Endothelial cell (in vitro differentiated cells): ENCODE measurements around the gene ATG16L1. TPM values are rescaled to one million over a fixed set of nuclear protein-coding genes. Genes with fewer than 3 reads are reported as not detected.

ENCODE experiments used
- DNase-seq: peaks from one replicate; pipeline ENCODE4 v3.0.0; 2021; ENCODE audit warnings: low spot score
- H3K27ac Mint-ChIP-seq: one replicate; pipeline ENCODE4 v1.8.0; 2021; ENCODE audit warnings: mixed read lengths, inconsistent platforms; ENCODE audit not compliant: unreplicated experiment
- H3K27me3 Mint-ChIP-seq: one replicate; pipeline ENCODE4 v1.8.0; 2021; ENCODE audit warnings: mild to moderate bottlenecking, moderate library complexity, mixed read lengths, inconsistent platforms; ENCODE audit not compliant: unreplicated experiment
- H3K36me3 Mint-ChIP-seq: one replicate; pipeline ENCODE4 v1.8.0; 2021; ENCODE audit warnings: mild to moderate bottlenecking, low read depth, mixed read lengths, inconsistent platforms; ENCODE audit not compliant: unreplicated experiment
- H3K4me1 Mint-ChIP-seq: one replicate; pipeline ENCODE4 v1.8.0; 2021; ENCODE audit warnings: mild to moderate bottlenecking, mixed read lengths, inconsistent platforms; ENCODE audit not compliant: unreplicated experiment
- H3K4me3 Mint-ChIP-seq: one replicate; pipeline ENCODE4 v1.8.0; 2021; ENCODE audit warnings: mild to moderate bottlenecking, mixed read lengths, inconsistent platforms; ENCODE audit not compliant: unreplicated experiment
- H3K9me3 Mint-ChIP-seq: one replicate; pipeline ENCODE4 v1.8.0; 2021; ENCODE audit warnings: mixed read lengths, inconsistent platforms; ENCODE audit not compliant: unreplicated experiment
- CTCF ChIP-seq: fragments of 200-600 bp; sonication (generic); IDR thresholded peaks from one replicate; pipeline ENCODE4 v1.5.0; 2021; ENCODE audit warnings: antibody characterized with exemption; ENCODE audit not compliant: unreplicated experiment
- total RNA-seq: library from RNA; stranded (reverse); fragmentation: NEBNext Ultra II Directional; extraction: Animal tissue kit (Norgen Biotek cat#: 25700); gene quantifications from one replicate; pipeline ENCODE4 v1.2.1, GENCODE V29; 2021; ENCODE audit not compliant: unreplicated experiment

The ATG16L1 gene
- total RNA-seq, 1 donor from 2014 or later = 39.5 TPM

GRCh38 chr2:233311241-233311926 lies 59.9 kb downstream of the ATG16L1 start:
- TF ChIP-seq CTCF = no peak
- H3K4me1 Mint-ChIP-seq = peaks cover 4% of the 10 kb centered on the region
- DNase-seq = no peak
- H3K4me3 Mint-ChIP-seq = no peak overlapping the region
- peaks cover 2% of the 10 kb centered on the region for H3K27me3 Mint-ChIP-seq
- H3K27ac Mint-ChIP-seq = no peak overlapping the region
- no peaks in the 10 kb centered on the region for H3K9me3 Mint-ChIP-seq
- no peaks in the 10 kb centered on the region for H3K36me3 Mint-ChIP-seq

GRCh38 chr2:233312874-233313273 lies 61.4 kb downstream of the ATG16L1 start:
- no peak overlapping the region for H3K27ac Mint-ChIP-seq
- H3K4me1 Mint-ChIP-seq = no peaks in the 10 kb centered on the region
- no peak for TF ChIP-seq CTCF
- H3K36me3 Mint-ChIP-seq = no peaks in the 10 kb centered on the region
- peaks cover 2% of the 10 kb centered on the region for H3K27me3 Mint-ChIP-seq
- DNase-seq = no peak
- H3K4me3 Mint-ChIP-seq = no peak overlapping the region
- H3K9me3 Mint-ChIP-seq = no peaks in the 10 kb centered on the region

GRCh38 chr2:233314180-233314925 lies 62.9 kb downstream of the ATG16L1 start:
- no peak overlapping the region for H3K27ac Mint-ChIP-seq
- no peaks in the 10 kb centered on the region for H3K9me3 Mint-ChIP-seq
- H3K4me1 Mint-ChIP-seq = no peaks in the 10 kb centered on the region
- no peak overlapping the region for H3K4me3 Mint-ChIP-seq
- DNase-seq = no peak
- no peak for TF ChIP-seq CTCF
- H3K36me3 Mint-ChIP-seq = no peaks in the 10 kb centered on the region
- peaks cover 3% of the 10 kb centered on the region for H3K27me3 Mint-ChIP-seq

GRCh38 chr2:233317196-233317943 lies 65.9 kb downstream of the ATG16L1 start:
- Mint-ChIP-seq H3K27ac (no peak overlapping the region), H3K4me1 (no peaks in the 10 kb centered on the region), H3K27me3 (peaks cover 2% of the 10 kb centered on the region), H3K36me3 (no peaks in the 10 kb centered on the region), H3K9me3 (no peaks in the 10 kb centered on the region), H3K4me3 (no peak overlapping the region)
- no peak for DNase-seq
- no peak for TF ChIP-seq CTCF

- H3K4me1 Mint-ChIP-seq = no peaks in the 10 kb centered on the region
- H3K36me3 Mint-ChIP-seq = no peaks in the 10 kb centered on the region
- no peaks in the 10 kb centered on the region for H3K9me3 Mint-ChIP-seq
- no peak for DNase-seq
- peaks cover 4% of the 10 kb centered on the region for H3K27me3 Mint-ChIP-seq
- no peak overlapping the region for H3K4me3 Mint-ChIP-seq
- no peak for TF ChIP-seq CTCF
- H3K27ac Mint-ChIP-seq = no peak overlapping the region
These were observed 67.8 kb downstream of the ATG16L1 start for GRCh38 chr2:233319256-233319655.
